ENCODE results near the gene APBA2.

GRCh38 chr15:28937271-28937670 lies 51.5 kb downstream of the APBA2 start:
- TF ChIP-seq CTCF (IDR thresholded peaks at IDR 0.05), result no peak
- TF ChIP-seq POLR2AphosphoS5 (IDR thresholded peaks at IDR 0.05), result no peak
- TF ChIP-seq EP300 (IDR thresholded peaks at IDR 0.05), result no peak

All from stomach (tissue), 4 donors.